Fibroblast of lung (primary cell): ENCODE results near the gene ODF2.

ENCODE experiments used
- EZH2 ChIP-seq: IDR thresholded peaks from 2 replicates; pipeline ENCODE4 v1.5.1; 2012; ENCODE audit warnings: low read length, control low read depth, mild to moderate bottlenecking; ENCODE audit errors: missing control alignments
- TF ChIP-seq, protein P1 (sequence below), 2 donors: IDR thresholded peaks in 1 of 2; conservative IDR thresholded peaks in 1 of 2; 1 replicate in 1 of 2; 2 replicates in 1 of 2; pipeline ENCODE4 v1.5.1; 2011 to 2012; ENCODE audit warnings: low read length in 2 of 2, control low read depth in 1 of 2, inconsistent platforms in 1 of 2, low read depth in 1 of 2, mild to moderate bottlenecking in 1 of 2

DNA sequence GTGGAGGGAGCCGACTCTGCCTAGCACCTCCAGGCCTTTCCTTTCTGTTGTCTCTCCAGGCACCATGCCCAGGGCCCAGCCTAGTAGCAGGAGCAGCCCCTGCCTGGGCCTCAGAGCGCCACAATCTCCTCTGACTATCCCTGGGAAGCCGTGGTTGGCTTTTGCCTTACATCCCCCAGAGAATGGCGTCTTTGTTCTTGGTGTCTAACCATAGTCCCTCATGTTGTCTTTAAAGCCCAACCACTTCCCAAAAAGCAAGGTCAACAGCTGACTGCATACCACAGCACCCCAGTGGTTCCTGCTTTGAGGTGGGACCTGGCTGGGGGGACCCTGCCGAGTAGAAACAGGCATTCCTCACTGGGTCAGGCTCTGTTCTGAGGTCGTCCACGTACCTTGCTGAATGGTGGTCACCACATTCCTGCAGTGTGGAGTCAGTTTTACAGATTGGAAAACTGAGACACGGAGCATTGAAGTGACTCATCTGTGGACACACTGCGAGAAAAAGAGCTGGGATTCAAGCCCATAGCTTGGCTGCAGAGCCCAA lies 48.9 kb upstream of the ODF2 start:
- TF ChIP-seq, protein P1, sequence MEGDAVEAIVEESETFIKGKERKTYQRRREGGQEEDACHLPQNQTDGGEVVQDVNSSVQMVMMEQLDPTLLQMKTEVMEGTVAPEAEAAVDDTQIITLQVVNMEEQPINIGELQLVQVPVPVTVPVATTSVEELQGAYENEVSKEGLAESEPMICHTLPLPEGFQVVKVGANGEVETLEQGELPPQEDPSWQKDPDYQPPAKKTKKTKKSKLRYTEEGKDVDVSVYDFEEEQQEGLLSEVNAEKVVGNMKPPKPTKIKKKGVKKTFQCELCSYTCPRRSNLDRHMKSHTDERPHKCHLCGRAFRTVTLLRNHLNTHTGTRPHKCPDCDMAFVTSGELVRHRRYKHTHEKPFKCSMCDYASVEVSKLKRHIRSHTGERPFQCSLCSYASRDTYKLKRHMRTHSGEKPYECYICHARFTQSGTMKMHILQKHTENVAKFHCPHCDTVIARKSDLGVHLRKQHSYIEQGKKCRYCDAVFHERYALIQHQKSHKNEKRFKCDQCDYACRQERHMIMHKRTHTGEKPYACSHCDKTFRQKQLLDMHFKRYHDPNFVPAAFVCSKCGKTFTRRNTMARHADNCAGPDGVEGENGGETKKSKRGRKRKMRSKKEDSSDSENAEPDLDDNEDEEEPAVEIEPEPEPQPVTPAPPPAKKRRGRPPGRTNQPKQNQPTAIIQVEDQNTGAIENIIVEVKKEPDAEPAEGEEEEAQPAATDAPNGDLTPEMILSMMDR (conservative IDR thresholded peaks at IDR 0.05 in 1 of 2, IDR thresholded peaks at IDR 0.05 in 1 of 2; ENCODE audit: low read depth in 1 of 2, low read length in 2 of 2) = no peak
- TF ChIP-seq EZH2 = no peak
